GM10266 (cell line): ENCODE data around the gene ANKRD17.

ENCODE experiments used
- DNase-seq: peaks from one replicate; pipeline ENCODE4 v3.0.0; 2012; ENCODE audit errors: extremely low spot score
- TF ChIP-seq, protein P1 (sequence below): IDR thresholded peaks from 2 replicates; pipeline ENCODE4 v1.5.1; 2012; ENCODE audit warnings: mild to moderate bottlenecking, low read depth; ENCODE audit not compliant: control insufficient read depth, insufficient read depth; ENCODE audit errors: missing control alignments

The ANKRD17 gene

DNA sequence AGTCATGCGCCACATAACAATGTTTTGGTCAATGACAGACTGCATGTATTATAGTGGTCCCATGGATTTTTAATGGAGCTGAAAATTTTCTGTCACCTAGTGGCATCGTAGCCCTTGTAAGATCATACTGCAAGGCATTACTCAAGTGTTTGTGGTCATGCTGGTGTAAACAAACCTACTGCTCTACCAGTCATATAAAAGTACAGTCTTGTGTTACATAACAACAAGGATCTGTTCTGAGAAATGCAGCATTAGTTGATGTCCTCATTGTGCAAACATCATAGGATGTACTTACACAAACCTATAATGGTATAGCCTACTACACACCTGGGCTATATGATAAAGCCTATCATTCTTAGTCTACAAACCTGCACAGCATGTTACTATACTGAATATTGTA lies 223.7 kb downstream of the ANKRD17 start:
- no peak for DNase-seq
- TF ChIP-seq, protein P1, sequence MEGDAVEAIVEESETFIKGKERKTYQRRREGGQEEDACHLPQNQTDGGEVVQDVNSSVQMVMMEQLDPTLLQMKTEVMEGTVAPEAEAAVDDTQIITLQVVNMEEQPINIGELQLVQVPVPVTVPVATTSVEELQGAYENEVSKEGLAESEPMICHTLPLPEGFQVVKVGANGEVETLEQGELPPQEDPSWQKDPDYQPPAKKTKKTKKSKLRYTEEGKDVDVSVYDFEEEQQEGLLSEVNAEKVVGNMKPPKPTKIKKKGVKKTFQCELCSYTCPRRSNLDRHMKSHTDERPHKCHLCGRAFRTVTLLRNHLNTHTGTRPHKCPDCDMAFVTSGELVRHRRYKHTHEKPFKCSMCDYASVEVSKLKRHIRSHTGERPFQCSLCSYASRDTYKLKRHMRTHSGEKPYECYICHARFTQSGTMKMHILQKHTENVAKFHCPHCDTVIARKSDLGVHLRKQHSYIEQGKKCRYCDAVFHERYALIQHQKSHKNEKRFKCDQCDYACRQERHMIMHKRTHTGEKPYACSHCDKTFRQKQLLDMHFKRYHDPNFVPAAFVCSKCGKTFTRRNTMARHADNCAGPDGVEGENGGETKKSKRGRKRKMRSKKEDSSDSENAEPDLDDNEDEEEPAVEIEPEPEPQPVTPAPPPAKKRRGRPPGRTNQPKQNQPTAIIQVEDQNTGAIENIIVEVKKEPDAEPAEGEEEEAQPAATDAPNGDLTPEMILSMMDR = no peak

DNA sequence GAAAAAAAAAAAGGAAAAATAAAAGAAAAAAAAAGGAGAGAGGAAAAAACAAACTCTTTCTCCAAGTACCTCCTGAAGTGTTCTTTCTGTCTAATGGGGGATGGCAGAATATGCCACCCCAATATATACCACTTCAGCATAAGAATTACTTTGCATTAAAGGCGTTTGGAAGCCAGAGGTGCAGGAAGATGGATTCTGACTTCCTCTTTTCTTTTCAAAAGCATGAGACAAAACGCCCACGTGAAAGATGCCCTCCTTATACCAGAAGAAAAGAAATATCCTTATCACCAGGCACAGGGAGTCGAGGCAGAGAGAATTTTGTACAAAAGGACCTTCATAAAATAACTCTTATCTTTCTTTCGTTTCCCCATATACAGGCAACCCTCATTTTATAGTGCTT lies 230.0 kb downstream of the ANKRD17 start:
- DNase-seq = no peak

More for the DNA sequence above, 230.0 kb downstream of the ANKRD17 start:
- TF ChIP-seq, protein P1 = no peak
